Activated B cell treated with CpG ODN at 0.5 μM for 24 hours (primary cell): ENCODE data around the gene PFKM. TPM values are rescaled to one million over a fixed set of nuclear protein-coding genes. Genes with fewer than 3 reads are reported as not detected.

ENCODE experiments used
- ATAC-seq: fragments of 200-7000 bp; cut with Tn5 transposase; one replicate; pipeline ENCODE4 v1.10.0; 2021; ENCODE audit warnings: low read depth, mild to moderate bottlenecking, moderate library complexity
- CTCF ChIA-PET: fragments of 350-600 bp; sonication (Branson Sonifier 250); formaldehyde crosslinking; loops from one replicate; lab custom pipeline; 2021; ENCODE audit warnings: antibody characterized with exemption; lab: Charles Lee
- POLR2A ChIA-PET: fragments of 350-600 bp; sonication (Branson Sonifier 250); formaldehyde crosslinking; loops from one replicate; lab custom pipeline; 2021; ENCODE audit warnings: antibody characterized with exemption; lab: Charles Lee
- DNase-seq: peaks from one replicate; pipeline ENCODE4 v3.0.0; 2022
- H3K27ac Mint-ChIP-seq: one replicate; pipeline ENCODE4 v1.8.0; 2020; ENCODE audit warnings: mixed read lengths
- H3K27me3 Mint-ChIP-seq: one replicate; pipeline ENCODE4 v1.8.0; 2021; ENCODE audit warnings: mixed read lengths
- H3K36me3 Mint-ChIP-seq: one replicate; pipeline ENCODE4 v1.8.0; 2021; ENCODE audit warnings: low read depth, mixed read lengths
- H3K4me1 Mint-ChIP-seq: one replicate; pipeline ENCODE4 v1.8.0; 2021; ENCODE audit warnings: mixed read lengths
- H3K4me3 Mint-ChIP-seq: one replicate; pipeline ENCODE4 v1.8.0; 2020; ENCODE audit warnings: mild to moderate bottlenecking, mixed read lengths
- H3K9me3 Mint-ChIP-seq: one replicate; pipeline ENCODE4 v1.8.0; 2020; ENCODE audit warnings: mixed read lengths
- CTCF ChIP-seq: fragments of 200-600 bp; IDR thresholded peaks from one replicate; pipeline ENCODE4 v1.8.0; 2022; ENCODE audit warnings: antibody characterized with exemption, mild to moderate bottlenecking
- intact Hi-C: fragments of 100-400 bp; cut with micrococcal nuclease; formaldehyde crosslinking; loops from one replicate; pipeline ENCODE4 v1.15.1; 2024
- total RNA-seq: library from RNA; stranded (reverse); gene quantifications from 2 replicates; pipeline ENCODE4 v1.2.3, GENCODE V29; 2022

Gene PFKM
- total RNA-seq, 1 donor from 2014 or later: 49.2 TPM

- no peak for ATAC-seq
- no peak overlapping the region for H3K4me3 Mint-ChIP-seq
- POLR2A ChIA-PET: interaction anchor here (0.7 kb wide), 1 partner anchor 30 kb away, joined by 4 read pairs; no protein-coding TSS in a partner anchor
- H3K36me3 Mint-ChIP-seq: peaks cover 81% of the 10 kb centered on the region
- no peaks in the 10 kb centered on the region for H3K27me3 Mint-ChIP-seq
- TF ChIP-seq CTCF: no peak
- no peak overlapping the region for H3K27ac Mint-ChIP-seq
- no peaks in the 10 kb centered on the region for H3K4me1 Mint-ChIP-seq
- H3K9me3 Mint-ChIP-seq: no peaks in the 10 kb centered on the region
- no peak for DNase-seq
- CTCF ChIA-PET: no interaction called here
- intact Hi-C loops: no loop called here
Measured at GRCh38 chr12:48129376-48129775, 10.2 kb downstream of the PFKM start.

- peaks cover 80% of the 10 kb centered on the region for H3K36me3 Mint-ChIP-seq
- ATAC-seq: no peak
- H3K4me3 Mint-ChIP-seq: no peak overlapping the region
- no peak for TF ChIP-seq CTCF
- no peak for DNase-seq
- CTCF ChIA-PET: no interaction called here
- no peaks in the 10 kb centered on the region for H3K27me3 Mint-ChIP-seq
- intact Hi-C loops: no loop called here
- H3K27ac Mint-ChIP-seq: no peak overlapping the region
- POLR2A ChIA-PET: interaction anchor here (0.5 kb wide), 1 partner anchor 870 kb away, joined by 4 read pairs; no protein-coding TSS in a partner anchor
- H3K4me1 Mint-ChIP-seq: no peaks in the 10 kb centered on the region
- H3K9me3 Mint-ChIP-seq: no peaks in the 10 kb centered on the region
Measured at GRCh38 chr12:48131517-48131916, 12.4 kb downstream of the PFKM start.

GRCh38 chr12:48132826-48133225 lies 13.7 kb downstream of the PFKM start:
- ChIA-PET CTCF (no interaction called here), POLR2A (interaction anchor here (0.6 kb wide), 1 partner anchor 24 kb away, joined by 3 read pairs; no protein-coding TSS in a partner anchor)
- H3K9me3 Mint-ChIP-seq: no peaks in the 10 kb centered on the region
- H3K27me3 Mint-ChIP-seq: no peaks in the 10 kb centered on the region
- H3K36me3 Mint-ChIP-seq: peaks cover 76% of the 10 kb centered on the region
- TF ChIP-seq CTCF: no peak
- H3K4me3 Mint-ChIP-seq: no peak overlapping the region
- DNase-seq (no peak), ATAC-seq (no peak)
- intact Hi-C loops: no loop called here
- H3K4me1 Mint-ChIP-seq: no peaks in the 10 kb centered on the region
- H3K27ac Mint-ChIP-seq: no peak overlapping the region

- ATAC-seq (no peak), DNase-seq (no peak)
- Mint-ChIP-seq H3K4me3 (no peak overlapping the region), H3K36me3 (peaks cover 75% of the 10 kb centered on the region), H3K27me3 (no peaks in the 10 kb centered on the region), H3K27ac (no peak overlapping the region), H3K4me1 (no peaks in the 10 kb centered on the region), H3K9me3 (no peaks in the 10 kb centered on the region)
- intact Hi-C loops: no loop called here
- CTCF ChIA-PET: no interaction called here
- no peak for TF ChIP-seq CTCF
- POLR2A ChIA-PET: interaction anchor here (0.7 kb wide), 1 partner anchor 1606 kb away, joined by 3 read pairs; the partner anchor contains the start of gene TMBIM6
Measured at GRCh38 chr12:48135027-48135426, 15.9 kb downstream of the PFKM start.

GRCh38 chr12:48142818-48143674 lies 23.9 kb downstream of the PFKM start:
- Mint-ChIP-seq H3K4me3 (no peak overlapping the region), H3K36me3 (peaks cover 81% of the 10 kb centered on the region), H3K9me3 (no peaks in the 10 kb centered on the region), H3K27ac (no peak overlapping the region), H3K27me3 (no peaks in the 10 kb centered on the region), H3K4me1 (no peaks in the 10 kb centered on the region)
- no peak for TF ChIP-seq CTCF
- intact Hi-C loops: no loop called here
- no peak for ATAC-seq
- CTCF ChIA-PET: no interaction called here
- DNase-seq: no peak
- POLR2A ChIA-PET: interaction anchor here (0.7 kb wide), 1 partner anchor 61 kb away, joined by 3 read pairs; no protein-coding TSS in a partner anchor
